Measurements from ENCODE around the gene EPC2. TPM values are rescaled to one million over a fixed set of nuclear protein-coding genes. Genes with fewer than 3 reads are reported as not detected.
"Not testable (repeated sequence)": the region's sequence is repeated elsewhere in the genome, so short reads cannot be mapped to it uniquely, and the experiment has no call there.

Gene EPC2
- total RNA-seq, 8 experiments from 2014 or later: 13.4 to 42.9 (median 30.7) TPM

- H3K4me1 ChIP-seq (replicated peaks in 1 of 2): peaks cover 0 to 13% of the 10 kb centered on the region in 2 donors
- in situ Hi-C loops (cut with MboI; ENCODE audit: low pct_unique_long_range_greater_than_20kb in 2 of 9, low sequenced_read_pairs in 9 of 9, unreplicated experiment in 9 of 9); H3K4me3 ChIP-seq; H3K27ac ChIP-seq; ATAC-seq (replicated peaks in 6 of 8): not testable (repeated sequence)
- WGBS, 10 experiments: 100% methylated on average over 1 to 6 of the region's 8 CpGs; no CpG with 5 or more reads in 8 of the 10 experiments
Observed at GRCh38 chr2:148662332-148662731, 17.8 kb downstream of the EPC2 start.

GRCh38 chr2:148664229-148664628, 19.7 kb downstream of the EPC2 start:
- peaks cover 0 to 10% of the 10 kb centered on the region in 2 donors for H3K4me1 ChIP-seq (replicated peaks in 1 of 2)
- 81 to 100% (median 90%) methylated on average over 1 to 8 of the region's 8 CpGs; no CpG with 5 or more reads in 2 of the 10 experiments for WGBS, 10 experiments
- in situ Hi-C loops (cut with MboI; ENCODE audit: low pct_unique_long_range_greater_than_20kb in 2 of 9, low sequenced_read_pairs in 9 of 9, unreplicated experiment in 9 of 9): no loop called here
- H3K4me3 ChIP-seq: no peak overlapping the region
- H3K27ac ChIP-seq: no peak overlapping the region
- ATAC-seq (replicated peaks in 6 of 8): no peak

- Histone ChIP-seq H3K4me3 (no peak overlapping the region), H3K27ac (no peak overlapping the region), H3K4me1 (replicated peaks in 1 of 2) (peaks cover 0 to 10% of the 10 kb centered on the region in 2 donors)
- ATAC-seq (replicated peaks in 6 of 8): no peak
- in situ Hi-C loops (cut with MboI; ENCODE audit: low pct_unique_long_range_greater_than_20kb in 2 of 9, low sequenced_read_pairs in 9 of 9, unreplicated experiment in 9 of 9): no loop called here
Observed at GRCh38 chr2:148666555-148666954, 22.0 kb downstream of the EPC2 start.

DNA sequence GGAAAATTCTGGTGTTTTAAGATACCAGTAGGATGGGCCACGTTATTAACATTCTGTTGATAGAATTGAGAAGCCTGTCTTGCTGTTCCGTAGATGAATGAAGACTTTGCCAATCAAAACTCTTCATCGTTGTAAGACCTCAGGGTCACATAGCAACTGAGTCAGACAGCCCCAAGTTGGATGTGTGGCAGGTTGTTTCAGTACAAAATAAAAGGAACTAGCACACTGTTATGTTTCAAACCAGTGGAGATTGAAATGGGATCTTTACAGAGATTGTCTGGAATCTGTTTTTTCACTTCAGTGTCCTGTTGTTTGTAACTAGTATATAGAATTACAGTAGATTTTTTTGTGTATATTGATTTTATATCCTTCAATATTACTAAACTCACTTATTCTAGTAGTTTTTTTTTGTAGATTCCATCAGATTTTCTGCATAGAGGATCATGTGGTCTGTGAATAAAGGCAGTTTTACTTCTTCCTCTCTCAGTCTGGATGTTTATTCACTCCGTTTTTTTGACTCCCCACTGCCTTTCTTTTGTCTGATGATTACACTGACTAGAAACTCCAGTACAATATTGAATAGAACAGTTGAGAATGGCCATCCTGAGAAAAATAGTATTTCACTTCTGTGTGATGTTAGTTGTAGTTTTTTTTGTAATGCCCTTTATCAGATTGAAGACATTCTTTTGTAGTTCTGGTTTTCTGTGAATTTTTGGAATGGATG, 22.7 kb downstream of the EPC2 start:
- peaks cover 0 to 10% of the 10 kb centered on the region in 2 donors for H3K4me1 ChIP-seq (replicated peaks in 1 of 2)
- H3K27ac ChIP-seq: peak overlapping the region in 1 of 2 donors; percentile 56
- H3K4me3 ChIP-seq: no peak overlapping the region
- WGBS, 10 experiments: 33 to 90% (median 70%) methylated on average over 2 to 4 of the region's 4 CpGs; no CpG with 5 or more reads in 1 of the 10 experiments
- peak in 3 of 8 experiments; percentile 21 to 64 (median 43) for ATAC-seq (replicated peaks in 6 of 8)
- in situ Hi-C loops (cut with MboI; ENCODE audit: low pct_unique_long_range_greater_than_20kb in 2 of 9, low sequenced_read_pairs in 9 of 9, unreplicated experiment in 9 of 9): no loop called here

DNA sequence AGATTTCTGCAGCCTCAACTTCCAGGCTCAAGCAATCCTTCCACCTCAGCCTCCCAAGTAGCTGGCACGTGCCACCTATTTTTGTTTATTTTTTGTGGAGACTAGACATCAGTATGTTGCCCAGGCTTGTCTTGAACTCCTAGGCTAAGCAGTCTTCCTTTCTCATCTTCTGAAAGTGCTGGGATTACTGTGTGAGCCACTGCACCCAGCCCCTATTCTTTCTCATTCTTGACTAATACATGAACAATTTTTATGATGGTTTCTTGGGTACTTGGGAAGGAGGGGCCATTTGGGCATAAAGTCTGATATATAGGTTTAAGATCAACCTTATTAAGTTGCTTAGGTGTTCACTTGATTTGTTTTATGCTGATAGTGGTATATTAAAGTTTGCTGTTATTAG, 26.2 kb downstream of the EPC2 start:
- H3K4me1 ChIP-seq (replicated peaks in 1 of 2): peaks cover 0 to 10% of the 10 kb centered on the region in 2 donors
- no peak overlapping the region for H3K4me3 ChIP-seq
- H3K27ac ChIP-seq: no peak overlapping the region
- in situ Hi-C loops (cut with MboI; ENCODE audit: low pct_unique_long_range_greater_than_20kb in 2 of 9, low sequenced_read_pairs in 9 of 9, unreplicated experiment in 9 of 9): no loop called here
- ATAC-seq (replicated peaks in 6 of 8): no peak
- 80 to 100% (median 100%) methylated on average over 1 of the region's 1 CpG; no CpG with 5 or more reads in 2 of the 10 experiments for WGBS, 10 experiments

DNA sequence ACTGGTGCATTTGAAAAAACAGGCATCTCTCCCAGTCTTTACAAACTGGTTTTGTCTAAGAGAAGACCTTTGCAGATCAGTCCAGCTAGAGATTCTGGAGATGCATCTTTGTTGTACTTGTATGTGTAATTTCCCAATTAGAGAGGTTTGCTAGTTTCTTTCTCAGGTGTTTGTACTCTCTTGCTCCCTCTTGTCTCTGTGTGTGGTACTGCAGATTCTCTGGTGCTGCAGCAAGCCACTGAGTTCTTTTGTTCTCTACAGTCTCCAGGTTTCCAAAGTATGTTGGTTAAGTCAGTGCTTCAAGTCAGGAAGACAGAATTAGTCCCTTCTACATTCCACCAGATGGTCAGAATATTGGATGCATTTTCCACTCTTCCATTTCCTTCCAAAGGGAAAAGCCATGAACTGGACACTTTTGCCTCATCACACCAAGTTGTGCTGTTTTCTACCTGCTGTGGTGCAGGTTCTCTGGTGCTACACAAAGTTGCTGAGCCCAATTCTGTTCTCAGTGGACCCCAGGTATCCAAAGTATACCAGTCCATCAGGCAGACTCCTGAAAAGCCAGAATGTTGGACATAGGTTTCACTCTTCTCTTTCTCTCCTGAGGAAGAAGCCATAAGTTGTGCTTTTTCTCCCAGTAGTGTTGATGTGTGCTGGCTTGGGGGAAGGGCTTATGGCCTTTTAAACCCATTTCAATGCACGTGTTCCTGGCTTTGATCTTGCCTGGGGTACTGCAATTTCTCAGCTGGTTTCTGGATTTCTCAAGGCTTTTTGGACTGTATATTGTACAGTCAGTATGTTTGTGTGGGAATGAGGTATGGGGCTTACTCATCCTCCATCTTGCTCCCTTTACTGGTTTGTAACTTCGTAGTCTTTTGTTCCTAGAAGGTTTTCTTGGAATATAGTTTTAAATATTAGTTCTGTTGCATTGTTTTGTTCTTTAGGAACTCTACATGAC, 29.8 kb downstream of the EPC2 start:
- Histone ChIP-seq H3K27ac (no peak overlapping the region), H3K4me1 (replicated peaks in 1 of 2) (no peaks in the 10 kb centered on the region), H3K4me3 (no peak overlapping the region)
- ATAC-seq (replicated peaks in 6 of 8): no peak
- in situ Hi-C loops (cut with MboI; ENCODE audit: low pct_unique_long_range_greater_than_20kb in 2 of 9, low sequenced_read_pairs in 9 of 9, unreplicated experiment in 9 of 9): no loop called here
- 58 to 100% (median 81%) methylated on average over 1 to 2 of the region's 2 CpGs; no CpG with 5 or more reads in 1 of the 10 experiments for WGBS, 10 experiments

GRCh38 chr2:148675708-148676107, 31.2 kb downstream of the EPC2 start:
- in situ Hi-C loops (cut with MboI; ENCODE audit: low pct_unique_long_range_greater_than_20kb in 2 of 9, low sequenced_read_pairs in 9 of 9, unreplicated experiment in 9 of 9): no loop called here
- Histone ChIP-seq H3K27ac (no peak overlapping the region), H3K4me1 (replicated peaks in 1 of 2) (no peaks in the 10 kb centered on the region), H3K4me3 (no peak overlapping the region)
- WGBS, 10 experiments: 44 to 100% (median 86%) methylated on average over 3 to 4 of the region's 4 CpGs
- ATAC-seq (replicated peaks in 6 of 8): no peak

DNA sequence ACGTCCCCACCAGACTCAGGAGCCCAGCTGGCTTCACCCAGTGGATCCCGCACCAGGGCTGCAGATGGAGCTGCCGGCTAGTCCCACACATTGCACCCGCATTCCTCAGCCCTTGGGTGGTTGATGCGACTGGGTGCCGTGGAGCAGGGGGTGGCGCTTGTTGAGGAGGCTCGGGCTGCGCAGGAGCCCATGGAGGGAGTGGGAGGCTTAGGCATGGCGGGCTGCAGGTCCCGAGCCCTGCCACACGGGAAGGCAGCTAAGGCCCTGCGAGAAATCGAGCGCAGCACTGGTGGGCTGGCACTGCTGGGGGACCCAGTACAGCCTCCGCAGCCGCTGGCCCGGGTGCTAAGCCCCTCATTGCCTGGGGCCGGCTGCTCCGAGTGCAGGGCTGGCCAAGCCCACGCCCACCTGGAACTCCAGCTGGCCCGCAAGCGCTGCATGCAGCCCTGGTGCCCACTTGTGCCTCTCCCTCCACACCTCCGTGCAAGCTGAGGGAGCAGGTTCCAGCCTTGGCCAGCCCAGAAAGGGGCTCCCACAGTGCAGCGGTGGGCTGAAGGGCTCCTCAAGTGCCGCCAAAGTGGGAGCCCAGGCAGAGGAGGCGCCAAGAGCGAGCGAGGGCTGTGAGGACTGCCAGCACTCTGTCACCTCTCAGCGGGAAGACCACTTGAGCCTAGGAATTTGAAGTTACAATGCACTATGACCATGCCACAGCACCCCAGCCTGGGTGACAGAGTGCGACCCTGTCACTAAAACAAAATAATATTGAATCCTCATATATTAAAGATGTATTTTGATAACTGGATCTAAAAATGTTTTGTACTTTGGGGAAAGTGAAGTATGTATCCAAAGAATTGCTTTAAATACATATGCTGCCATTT, 34.0 kb downstream of the EPC2 start:
- WGBS, 10 experiments: 84 to 100% (median 96%) methylated on average over 2 to 4 of the region's 31 CpGs; no CpG with 5 or more reads in 6 of the 10 experiments
- ATAC-seq (replicated peaks in 6 of 8); H3K4me3 ChIP-seq; in situ Hi-C loops (cut with MboI; ENCODE audit: low pct_unique_long_range_greater_than_20kb in 2 of 9, low sequenced_read_pairs in 9 of 9, unreplicated experiment in 9 of 9); H3K4me1 ChIP-seq (replicated peaks in 1 of 2); H3K27ac ChIP-seq: not testable (repeated sequence)

- 81 to 93% (median 84%) methylated on average over 2 to 3 of the region's 3 CpGs; no CpG with 5 or more reads in 2 of the 10 experiments for WGBS, 10 experiments
- Histone ChIP-seq H3K4me1 (replicated peaks in 1 of 2) (no peaks in the 10 kb centered on the region), H3K27ac (no peak overlapping the region), H3K4me3 (no peak overlapping the region)
- in situ Hi-C loops (cut with MboI; ENCODE audit: low pct_unique_long_range_greater_than_20kb in 2 of 9, low sequenced_read_pairs in 9 of 9, unreplicated experiment in 9 of 9): no loop called here
- no peak for ATAC-seq (replicated peaks in 6 of 8)
Observed at GRCh38 chr2:148680462-148680861, 35.9 kb downstream of the EPC2 start.

- Histone ChIP-seq H3K27ac (no peak overlapping the region), H3K4me1 (replicated peaks in 1 of 2) (no peaks in the 10 kb centered on the region), H3K4me3 (no peak overlapping the region)
- ATAC-seq (replicated peaks in 6 of 8): no peak
- in situ Hi-C loops (cut with MboI; ENCODE audit: low pct_unique_long_range_greater_than_20kb in 2 of 9, low sequenced_read_pairs in 9 of 9, unreplicated experiment in 9 of 9): no loop called here
- WGBS, 10 experiments: 83 to 100% (median 96%) methylated on average over 2 to 5 of the region's 5 CpGs; no CpG with 5 or more reads in 1 of the 10 experiments
Observed at GRCh38 chr2:148681443-148681842, 36.9 kb downstream of the EPC2 start.

- H3K4me1 ChIP-seq (replicated peaks in 1 of 2); ATAC-seq (replicated peaks in 6 of 8); H3K4me3 ChIP-seq; in situ Hi-C loops (cut with MboI; ENCODE audit: low pct_unique_long_range_greater_than_20kb in 2 of 9, low sequenced_read_pairs in 9 of 9, unreplicated experiment in 9 of 9); H3K27ac ChIP-seq: not testable (repeated sequence)
- 100% methylated on average over 3 of the region's 6 CpGs; no CpG with 5 or more reads in 9 of the 10 experiments for WGBS, 10 experiments
Observed at GRCh38 chr2:148681862-148682261, 37.3 kb downstream of the EPC2 start.

- Histone ChIP-seq H3K4me1 (replicated peaks in 1 of 2) (no peaks in the 10 kb centered on the region), H3K27ac (no peak overlapping the region), H3K4me3 (no peak overlapping the region)
- in situ Hi-C loops (cut with MboI; ENCODE audit: low pct_unique_long_range_greater_than_20kb in 2 of 9, low sequenced_read_pairs in 9 of 9, unreplicated experiment in 9 of 9): no loop called here
- no peak for ATAC-seq (replicated peaks in 6 of 8)
- 52 to 100% (median 94%) methylated on average over 2 to 6 of the region's 6 CpGs for WGBS, 10 experiments
Observed at GRCh38 chr2:148684507-148684906, 40.0 kb downstream of the EPC2 start.
